ENCODE measurements around the gene LRP8. TPM values are rescaled to one million over a fixed set of nuclear protein-coding genes. Genes with fewer than 3 reads are reported as not detected.
A peak's percentile ranks its signal among the peaks of the same experiment; 100 is the strongest.

The LRP8 gene
- polyA plus RNA-seq, 1 of the 3 experiments (the other 2 are of a cell fraction), result 19.9 TPM

GRCh38 chr1:53352561-53352960, 24.7 kb upstream of the LRP8 start:
- no peaks in the 10 kb centered on the region for H3K9me2 ChIP-seq
- H3K36me3 ChIP-seq (replicated peaks in 1 of 2; ENCODE audit: control insufficient read depth in 1 of 2, insufficient read depth in 2 of 2, low read length in 1 of 2), result no peaks in the 10 kb centered on the region
- no peaks in the 10 kb centered on the region for H3K79me2 ChIP-seq (ENCODE audit: insufficient read depth)
- no peak overlapping the region for H3K4me2 ChIP-seq
- POLR2A ChIA-PET, result no interaction called here
- DNase-seq, result peak; percentile 62
- 0 out of 2 replicates have a peak, but pooled peaks cover 5% of the 10 kb centered on the region for H3K9me3 ChIP-seq
- TF ChIP-seq FOXJ3 (CRISPR knock-in tag; IDR thresholded peaks at IDR 0.05), result 0 out of 2 replicates have a peak, but pooled peaks have one; percentile 26
- peak; percentile 92; the same call in 1 of the 2 replicates for TF ChIP-seq RCOR1 (IDR thresholded peaks at IDR 0.05; ENCODE audit: low read length)
- TF ChIP-seq MXI1 (IDR thresholded peaks at IDR 0.05; ENCODE audit: low read depth, low read length), result peak; percentile 52; the same call in 1 of the 2 replicates
- no peak for TF ChIP-seq ELF1 (IDR thresholded peaks at IDR 0.05)
- peak; percentile 81 for TF ChIP-seq GATA2 (CRISPR knock-in tag; IDR thresholded peaks at IDR 0.05)
- no peak for TF ChIP-seq YY1 (IDR thresholded peaks at IDR 0.05; ENCODE audit: low read depth)
- peak in 1 of 2 experiments; percentile 73; a peak in 1 of 4 replicates for TF ChIP-seq EP300 (IDR thresholded peaks at IDR 0.05; ENCODE audit: borderline replicate concordance in 1 of 2, low read depth in 1 of 2, low read length in 1 of 2)
- peaks cover 0 to 11% of the 10 kb centered on the region in 2 experiments; a peak in 2 of 4 replicates for H3K4me1 ChIP-seq (ENCODE audit: control insufficient read depth in 1 of 2, insufficient read depth in 2 of 2, low read depth in 1 of 2, low read length in 1 of 2)
- no peak overlapping the region for H3K27ac ChIP-seq (ENCODE audit: low read depth in 2 of 2, low read length in 1 of 2)
- H3K9ac ChIP-seq, result no peak overlapping the region
- no peaks in the 10 kb centered on the region for H3F3A ChIP-seq (replicated peaks; ENCODE audit: insufficient read depth)
- CTCF ChIA-PET, result interaction anchor here (1.4 kb wide), 1 partner anchor 10 kb away, joined by 4 read pairs; no protein-coding TSS in a partner anchor
- no peaks in the 10 kb centered on the region for H4K20me1 ChIP-seq (ENCODE audit: insufficient read depth)
- H2AFZ ChIP-seq (ENCODE audit: low read depth), result no peak overlapping the region
- no peak overlapping the region for H3K4me3 ChIP-seq (ENCODE audit: low read depth in 2 of 2, low read length in 1 of 2)
- WGBS (ENCODE audit: low lambda C conversion rate), result 43% methylated on average over 1 of the region's 1 CpG
- no peaks in the 10 kb centered on the region for H3K27me3 ChIP-seq (ENCODE audit: insufficient read depth)

DNA sequence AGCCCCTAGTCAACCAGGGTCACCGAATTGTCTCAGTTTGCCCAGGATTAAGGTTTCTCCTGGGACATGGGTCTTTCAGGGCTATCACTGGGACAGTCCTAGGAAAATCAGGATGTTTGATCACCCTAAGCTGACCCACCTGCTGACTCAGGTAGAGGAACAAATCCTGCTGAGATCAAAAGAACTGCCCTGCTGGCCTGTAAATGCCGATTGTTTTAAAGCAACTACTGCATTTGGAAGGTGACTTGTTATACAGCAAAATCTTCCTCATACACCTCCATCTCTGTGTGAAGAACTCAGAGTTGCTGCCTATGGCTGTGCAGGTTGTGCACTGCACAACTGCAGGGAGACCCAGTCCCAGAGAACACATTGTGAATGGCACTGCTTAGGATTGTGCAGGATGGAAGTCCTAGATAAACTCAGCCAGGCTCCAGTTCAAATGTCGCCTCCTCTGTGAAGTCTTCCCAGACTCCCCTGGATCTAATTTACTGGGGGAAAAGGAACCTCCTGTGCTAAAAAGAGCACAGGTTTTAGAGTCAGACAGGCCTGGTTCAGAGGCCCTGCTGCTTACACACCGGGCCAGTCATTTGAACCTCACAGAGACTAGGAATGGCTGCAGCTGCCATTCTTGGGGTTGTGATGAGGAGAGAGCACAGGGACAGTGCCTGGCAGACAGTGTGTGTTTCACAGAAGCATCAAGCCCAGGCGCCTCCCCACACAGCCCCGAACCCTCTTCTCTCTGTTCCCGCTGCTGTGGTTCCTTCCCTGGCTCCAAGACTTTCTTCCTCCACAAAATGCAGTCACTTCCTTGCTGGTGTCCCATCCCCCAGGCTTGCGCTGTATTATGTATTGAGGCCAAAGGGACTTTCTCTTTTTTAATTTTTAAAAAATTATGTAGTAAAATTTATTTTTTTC, 23.2 kb upstream of the LRP8 start:
- Histone ChIP-seq H4K20me1 (ENCODE audit: insufficient read depth) (no peaks in the 10 kb centered on the region), H3K79me2 (ENCODE audit: insufficient read depth) (no peaks in the 10 kb centered on the region), H3K9me2 (no peaks in the 10 kb centered on the region), H3K27me3 (ENCODE audit: insufficient read depth) (no peaks in the 10 kb centered on the region), H3K9ac (no peak overlapping the region), H3F3A (replicated peaks; ENCODE audit: insufficient read depth) (no peaks in the 10 kb centered on the region), H3K36me3 (replicated peaks in 1 of 2; ENCODE audit: control insufficient read depth in 1 of 2, insufficient read depth in 2 of 2, low read length in 1 of 2) (no peaks in the 10 kb centered on the region), H2AFZ (ENCODE audit: low read depth) (no peak overlapping the region), H3K27ac (ENCODE audit: low read depth in 2 of 2, low read length in 1 of 2) (no peak overlapping the region), H3K9me3 (0 out of 2 replicates have a peak, but pooled peaks cover 2% of the 10 kb centered on the region), H3K4me3 (ENCODE audit: low read depth in 2 of 2, low read length in 1 of 2) (no peak overlapping the region), H3K4me1 (ENCODE audit: control insufficient read depth in 1 of 2, insufficient read depth in 2 of 2, low read depth in 1 of 2, low read length in 1 of 2) (peaks cover 0 to 20% of the 10 kb centered on the region in 2 experiments; a peak in 2 of 4 replicates), H3K4me2 (no peak overlapping the region)
- ChIA-PET POLR2A (no interaction called here), CTCF (no interaction called here)
- TF ChIP-seq, protein P1, sequence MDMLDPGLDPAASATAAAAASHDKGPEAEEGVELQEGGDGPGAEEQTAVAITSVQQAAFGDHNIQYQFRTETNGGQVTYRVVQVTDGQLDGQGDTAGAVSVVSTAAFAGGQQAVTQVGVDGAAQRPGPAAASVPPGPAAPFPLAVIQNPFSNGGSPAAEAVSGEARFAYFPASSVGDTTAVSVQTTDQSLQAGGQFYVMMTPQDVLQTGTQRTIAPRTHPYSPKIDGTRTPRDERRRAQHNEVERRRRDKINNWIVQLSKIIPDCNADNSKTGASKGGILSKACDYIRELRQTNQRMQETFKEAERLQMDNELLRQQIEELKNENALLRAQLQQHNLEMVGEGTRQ (IDR thresholded peaks at IDR 0.05; ENCODE audit: borderline replicate concordance, low read depth, low read length), result no peak
- no peak for TF ChIP-seq RFX5 (IDR thresholded peaks at IDR 0.05; ENCODE audit: low read length)
- no peak for TF ChIP-seq GABPA (IDR thresholded peaks at IDR 0.05; ENCODE audit: low read depth)
- no peak for TF ChIP-seq MAX (IDR thresholded peaks at IDR 0.05; ENCODE audit: low read depth)
- no peak for TF ChIP-seq CTCF (IDR thresholded peaks at IDR 0.05)
- no peak for TF ChIP-seq RAD21 (IDR thresholded peaks at IDR 0.05; ENCODE audit: low read length)
- TF ChIP-seq MXI1 (IDR thresholded peaks at IDR 0.05; ENCODE audit: low read depth, low read length), result no peak
- TF ChIP-seq FOXJ3 (CRISPR knock-in tag; IDR thresholded peaks at IDR 0.05), result no peak
- TF ChIP-seq NRF1 (IDR thresholded peaks at IDR 0.05; ENCODE audit: low read depth, low read length), result no peak
- TF ChIP-seq YY1 (IDR thresholded peaks at IDR 0.05; ENCODE audit: low read depth), result no peak
- no peak for TF ChIP-seq TCF12 (IDR thresholded peaks at IDR 0.05)
- no peak for TF ChIP-seq RCOR1 (IDR thresholded peaks at IDR 0.05; ENCODE audit: low read length)
- no peak for TF ChIP-seq TAF1 (IDR thresholded peaks at IDR 0.05; ENCODE audit: borderline replicate concordance, low read depth, low read length)
- TF ChIP-seq FOSL2 (IDR thresholded peaks at IDR 0.05; ENCODE audit: borderline replicate concordance, low read depth), result no peak
- no peak for TF ChIP-seq POLR2AphosphoS5 (IDR thresholded peaks at IDR 0.05; ENCODE audit: low read depth, low read length)
- TF ChIP-seq EP300 (IDR thresholded peaks at IDR 0.05; ENCODE audit: borderline replicate concordance in 1 of 2, low read depth in 1 of 2, low read length in 1 of 2), result no peak
- TF ChIP-seq ELF1 (IDR thresholded peaks at IDR 0.05), result no peak
- no peak for TF ChIP-seq PBX3 (IDR thresholded peaks at IDR 0.05)
- TF ChIP-seq NFIC (IDR thresholded peaks at IDR 0.05; ENCODE audit: borderline replicate concordance), result no peak
- TF ChIP-seq, protein P2, sequence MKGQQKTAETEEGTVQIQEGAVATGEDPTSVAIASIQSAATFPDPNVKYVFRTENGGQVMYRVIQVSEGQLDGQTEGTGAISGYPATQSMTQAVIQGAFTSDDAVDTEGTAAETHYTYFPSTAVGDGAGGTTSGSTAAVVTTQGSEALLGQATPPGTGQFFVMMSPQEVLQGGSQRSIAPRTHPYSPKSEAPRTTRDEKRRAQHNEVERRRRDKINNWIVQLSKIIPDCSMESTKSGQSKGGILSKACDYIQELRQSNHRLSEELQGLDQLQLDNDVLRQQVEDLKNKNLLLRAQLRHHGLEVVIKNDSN (IDR thresholded peaks at IDR 0.05; ENCODE audit: borderline replicate concordance, low read depth), result no peak
- WGBS (ENCODE audit: low lambda C conversion rate), result 87% methylated on average over 8 of the region's 8 CpGs
- no peak for DNase-seq

All from SK-N-SH (cell line).